Gastrocnemius medialis (tissue), 4 donors: Measurements from ENCODE around the gene CHST10.

ENCODE experiments used
- CTCF ChIP-seq, 5 experiments: fragments of 450-650 bp in 3 of 5; fragments of 200-600 bp in 2 of 5; sonication (generic) in 2 of 5; IDR thresholded peaks in 4 of 5; conservative IDR thresholded peaks in 1 of 5; 1 replicate in 4 of 5; 2 replicates in 1 of 5; pipeline ENCODE4 v1.5.1; 2016 to 2019; ENCODE audit warnings: antibody characterized with exemption in 5 of 5, mild to moderate bottlenecking in 3 of 5, moderate library complexity in 3 of 5
- POLR2A ChIP-seq, 2 donors: fragments of 450-650 bp; IDR thresholded peaks; one replicate each; pipeline ENCODE4 v1.6.1; 2017; ENCODE audit warnings: antibody characterized with exemption in 2 of 2, mild to moderate bottlenecking in 2 of 2, moderate library complexity in 2 of 2

- TF ChIP-seq CTCF (IDR thresholded peaks at IDR 0.05 in 4 of 5, conservative IDR thresholded peaks at IDR 0.05 in 1 of 5) (no peak), POLR2A (IDR thresholded peaks at IDR 0.05) (no peak)
These were observed 5.0 kb downstream of the CHST10 start for GRCh38 chr2:100412466-100412865.
